GM19035 (cell line): ENCODE data around the gene MYO9B.
A peak's percentile ranks its signal among the peaks of the same experiment; 100 is the strongest.

Source experiments
- ATAC-seq: cut with Tn5 transposase; IDR thresholded peaks from one replicate; pipeline ENCODE4 v1.9.1; 2021; ENCODE audit not compliant: unreplicated experiment

The MYO9B gene

GRCh38 chr19:17256130-17256529, 180.6 kb downstream of the MYO9B start:
- ATAC-seq: no peak

DNA sequence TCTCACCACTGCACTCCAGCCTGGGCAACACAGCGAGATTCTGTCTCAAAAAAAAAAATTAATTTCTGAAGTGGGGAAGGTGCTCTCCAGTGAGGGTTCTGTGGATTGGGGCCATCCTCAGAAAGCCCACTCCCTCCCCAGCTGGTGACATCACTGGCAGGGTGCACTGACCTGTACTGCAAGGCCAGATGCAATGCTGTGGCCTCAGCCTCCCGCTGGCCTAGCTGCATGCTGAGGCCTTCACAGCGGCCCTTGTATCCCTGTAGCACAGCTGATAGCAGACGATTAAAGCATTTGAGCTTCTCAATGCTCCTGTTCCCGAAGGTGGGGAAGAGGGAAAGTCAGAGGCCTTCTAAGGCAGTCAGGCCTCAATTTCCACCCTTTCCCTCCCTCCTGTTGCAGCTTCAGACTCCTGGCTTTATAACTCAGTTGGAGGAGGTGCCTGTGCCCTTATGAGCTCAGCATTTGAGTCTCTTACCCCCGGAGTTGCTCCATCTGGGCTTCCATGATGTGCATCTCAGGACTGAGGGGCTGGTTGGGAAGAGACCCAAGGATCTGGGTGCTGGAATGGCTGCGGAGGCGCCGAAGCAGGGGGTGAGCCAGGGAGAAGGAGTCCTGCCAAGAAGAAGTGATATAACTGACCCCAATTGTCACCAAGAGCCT, 183.7 kb downstream of the MYO9B start:
- ATAC-seq: no peak

GRCh38 chr19:17259934-17260333, 184.4 kb downstream of the MYO9B start:
- no peak for ATAC-seq

GRCh38 chr19:17260842-17261325, 185.3 kb downstream of the MYO9B start:
- ATAC-seq: peak; percentile 88

- no peak for ATAC-seq
Measured at GRCh38 chr19:17262557-17262956, 187.0 kb downstream of the MYO9B start.
